Right cardiac atrium (tissue), 5 donors: Measurements from ENCODE around the gene PARVA. TPM values are rescaled to one million over a fixed set of nuclear protein-coding genes. Genes with fewer than 3 reads are reported as not detected.

Source experiments
- ATAC-seq, 2 donors: fragments of 200-7000 bp; cut with Tn5 transposase; one replicate each; pipeline versions ENCODE4 v1.8.0 to v1.9.1; 2020; ENCODE audit warnings: moderate library complexity in 2 of 2, mild to moderate bottlenecking in 1 of 2
- DNase-seq, 3 donors: peaks; one replicate each; pipeline ENCODE4 v3.0.0-alpha.2; 2020
- H3K27ac ChIP-seq: one replicate; pipeline ENCODE4 v1.5.1; 2013; ENCODE audit warnings: mild to moderate bottlenecking, low read length, control low read depth, moderate library complexity
- H3K27me3 ChIP-seq: one replicate; pipeline ENCODE4 v1.6.1; 2013; ENCODE audit not compliant: control insufficient read depth, insufficient read depth
- H3K4me1 ChIP-seq: one replicate; pipeline ENCODE4 v1.6.1; 2013; ENCODE audit warnings: low read length; ENCODE audit not compliant: control insufficient read depth, insufficient read depth
- H3K4me3 ChIP-seq: one replicate; pipeline ENCODE4 v1.5.1; 2013; ENCODE audit warnings: low read length, control low read depth
- H3K9me3 ChIP-seq: one replicate; pipeline ENCODE4 v1.6.1; 2013; ENCODE audit warnings: low read length; ENCODE audit not compliant: control insufficient read depth
- WGBS: extraction: QIAGEN DNeasy Blood & Tissue Kit; methylation state at CpG from one replicate; pipeline ENCODE4 v1.1.7; 2013; 5-methylcytosine and 5-hydroxymethylcytosine counted together
- intact Hi-C, 4 donors: fragments of 100-400 bp; cut with DNase I; formaldehyde crosslinking; loops; one replicate each; pipeline versions ENCODE4 v1.11.0 to v1.14.0; 2022 to 2023
- polyA plus RNA-seq: library from polyadenylated mRNA; stranded (reverse); fragments of 200-250 nt; gene quantifications from one replicate; pipeline ENCODE4 v1.2.3, GENCODE V29; 2013
- total RNA-seq, 4 donors: library from RNA; stranded (reverse); fragmentation: NEBNext Ultra II Directional; extraction: Animal tissue kit (Norgen Biotek cat#: 25700); gene quantifications; one replicate each; pipeline ENCODE4 v1.2.1, GENCODE V29; 2021
- donor health status: healthy with polysubstance abuse.
- donor health status: DM: no; HTN: yes; CAD: no.
- donor health status: DM: no; HTN: no; CAD: no.
- donor health status: DM: no; HTN: yes; CAD: no; lungs with severe emphysema.
- donor health status: DM: yes; HTN: yes; CAD: no.

The PARVA gene
- total and polyA plus RNA-seq, 5 donors = 30.6 to 116 (median 71.2) TPM

DNA sequence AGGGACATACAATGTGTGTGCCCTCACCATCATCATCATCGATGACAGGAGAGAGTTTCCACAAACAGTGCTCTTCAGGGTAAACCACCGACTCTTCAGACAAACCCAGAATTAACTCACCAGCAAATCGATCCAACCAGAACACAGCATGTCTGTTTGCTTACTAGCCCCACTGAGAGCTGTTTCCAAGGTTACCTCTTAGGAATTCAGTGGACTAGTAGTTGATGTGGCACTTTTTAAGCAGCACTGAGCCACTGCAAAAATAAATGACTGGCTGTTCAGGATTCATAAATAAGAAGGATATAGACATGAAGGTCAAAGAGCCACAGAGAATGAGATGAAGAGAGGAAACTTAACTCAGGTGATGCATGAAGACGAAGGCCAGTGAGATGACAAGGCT is 83.1 kb downstream of the PARVA start:
- DNase-seq (no peak), ATAC-seq (no peak)
- 74% methylated on average over 4 of the region's 4 CpGs for WGBS
- intact Hi-C loops = no loop called here
- Histone ChIP-seq H3K4me3 (no peak overlapping the region), H3K27ac (no peak overlapping the region), H3K9me3 (no peaks in the 10 kb centered on the region), H3K27me3 (no peaks in the 10 kb centered on the region), H3K4me1 (peaks cover 30% of the 10 kb centered on the region)

GRCh38 chr11:12461516-12461915 is 84.1 kb downstream of the PARVA start:
- intact Hi-C loops = no loop called here
- Histone ChIP-seq H3K27me3 (no peaks in the 10 kb centered on the region), H3K9me3 (no peaks in the 10 kb centered on the region), H3K4me1 (peaks cover 25% of the 10 kb centered on the region), H3K4me3 (no peak overlapping the region), H3K27ac (no peak overlapping the region)
- DNase-seq (no peak), ATAC-seq (no peak)
- WGBS = 74% methylated on average over 5 of the region's 5 CpGs

- Histone ChIP-seq H3K9me3 (no peaks in the 10 kb centered on the region), H3K4me1 (peaks cover 12% of the 10 kb centered on the region), H3K27ac (no peak overlapping the region), H3K27me3 (no peaks in the 10 kb centered on the region), H3K4me3 (no peak overlapping the region)
- intact Hi-C loops = no loop called here
- DNase-seq (no peak), ATAC-seq (no peak)
- 95% methylated on average over 2 of the region's 2 CpGs for WGBS
Measured at GRCh38 chr11:12464303-12464702, 86.9 kb downstream of the PARVA start.

DNA sequence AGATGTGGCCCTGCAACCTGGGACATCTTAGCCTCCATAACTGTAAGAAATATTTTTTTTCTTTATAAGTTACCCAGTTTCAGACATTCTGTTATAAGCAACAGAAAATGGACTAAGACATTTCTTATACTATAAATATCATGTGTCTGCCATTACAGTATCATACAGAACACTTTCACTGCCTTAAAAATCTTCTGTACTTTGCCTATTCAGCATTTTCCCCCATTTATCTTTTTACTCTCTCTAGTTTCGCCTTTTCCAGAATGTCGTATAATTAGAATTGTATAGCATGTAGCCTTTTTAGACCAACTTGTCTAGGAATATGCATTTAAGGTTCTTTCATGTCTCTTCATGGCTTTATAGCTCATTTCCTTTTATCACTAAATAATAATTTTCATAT is 88.0 kb downstream of the PARVA start:
- no peaks in the 10 kb centered on the region for H3K27me3 ChIP-seq
- DNase-seq = no peak
- 98% methylated on average over 2 of the region's 2 CpGs for WGBS
- no peak overlapping the region for H3K27ac ChIP-seq
- no peak for ATAC-seq
- H3K9me3 ChIP-seq = no peaks in the 10 kb centered on the region
- intact Hi-C loops = no loop called here
- peaks cover 17% of the 10 kb centered on the region for H3K4me1 ChIP-seq
- H3K4me3 ChIP-seq = no peak overlapping the region

GRCh38 chr11:12467610-12468009 is 90.2 kb downstream of the PARVA start:
- Histone ChIP-seq H3K27me3 (no peaks in the 10 kb centered on the region), H3K9me3 (no peaks in the 10 kb centered on the region), H3K27ac (no peak overlapping the region), H3K4me1 (peaks cover 16% of the 10 kb centered on the region), H3K4me3 (no peak overlapping the region)
- no peak for DNase-seq
- intact Hi-C loops = no loop called here
- no peak for ATAC-seq
- 96% methylated on average over 2 of the region's 2 CpGs for WGBS

DNA sequence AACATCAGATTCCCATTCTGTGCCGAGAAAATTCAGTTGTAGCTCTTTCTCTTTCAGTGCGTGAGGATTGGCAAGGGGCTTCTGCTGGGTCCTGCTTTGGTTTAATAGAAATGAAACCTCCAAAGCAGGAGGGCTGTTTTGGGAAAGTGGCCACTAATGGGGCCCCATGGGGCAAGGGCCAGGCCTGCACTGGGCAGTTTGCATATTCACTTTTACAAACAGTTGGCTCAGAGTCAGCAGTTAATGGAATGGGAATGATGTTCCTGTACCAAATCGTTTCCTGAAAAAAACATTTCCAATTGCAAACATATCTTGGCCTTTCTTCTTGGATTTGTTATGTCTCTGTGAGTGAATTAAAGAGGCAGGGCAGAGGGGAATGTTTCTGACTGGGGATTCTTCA is 92.1 kb downstream of the PARVA start:
- Histone ChIP-seq H3K4me3 (peak overlapping the region; percentile 6), H3K27ac (peak overlapping the region; percentile 44), H3K4me1 (peaks cover 22% of the 10 kb centered on the region), H3K27me3 (no peaks in the 10 kb centered on the region), H3K9me3 (no peaks in the 10 kb centered on the region)
- ATAC-seq = peak; percentile 54 to 61
- DNase-seq = peak; percentile 34 to 76 (median 71)
- intact Hi-C loops = no loop called here
- WGBS = 38% methylated on average over 3 of the region's 3 CpGs

- DNase-seq (no peak), ATAC-seq (no peak)
- WGBS = 92% methylated on average over 2 of the region's 2 CpGs
- peaks cover 22% of the 10 kb centered on the region for H3K4me1 ChIP-seq
- intact Hi-C loops = no loop called here
- H3K4me3 ChIP-seq = no peak overlapping the region
- no peaks in the 10 kb centered on the region for H3K9me3 ChIP-seq
- H3K27me3 ChIP-seq = no peaks in the 10 kb centered on the region
- no peak overlapping the region for H3K27ac ChIP-seq
Measured at GRCh38 chr11:12470236-12470635, 92.9 kb downstream of the PARVA start.

- peaks cover 22% of the 10 kb centered on the region for H3K4me1 ChIP-seq
- no peak overlapping the region for H3K27ac ChIP-seq
- H3K27me3 ChIP-seq = no peaks in the 10 kb centered on the region
- H3K4me3 ChIP-seq = no peak overlapping the region
- DNase-seq (no peak), ATAC-seq (no peak)
- no peaks in the 10 kb centered on the region for H3K9me3 ChIP-seq
- WGBS = 61% methylated on average over 7 of the region's 7 CpGs
- intact Hi-C loops = no loop called here
Measured at GRCh38 chr11:12472401-12473005, 95.1 kb downstream of the PARVA start.

- H3K4me3 ChIP-seq = no peak overlapping the region
- WGBS = 87% methylated on average over 9 of the region's 9 CpGs
- H3K9me3 ChIP-seq = no peaks in the 10 kb centered on the region
- no peak for ATAC-seq
- no peak overlapping the region for H3K27ac ChIP-seq
- peaks cover 22% of the 10 kb centered on the region for H3K4me1 ChIP-seq
- intact Hi-C loops = no loop called here
- no peaks in the 10 kb centered on the region for H3K27me3 ChIP-seq
- no peak for DNase-seq
Measured at GRCh38 chr11:12473381-12473780, 96.0 kb downstream of the PARVA start.

- intact Hi-C loops = no loop called here
- peaks cover 14% of the 10 kb centered on the region for H3K4me1 ChIP-seq
- no peak overlapping the region for H3K27ac ChIP-seq
- ATAC-seq (no peak), DNase-seq (no peak)
- H3K9me3 ChIP-seq = no peaks in the 10 kb centered on the region
- H3K4me3 ChIP-seq = no peak overlapping the region
- H3K27me3 ChIP-seq = no peaks in the 10 kb centered on the region
- 95% methylated on average over 7 of the region's 7 CpGs for WGBS
Measured at GRCh38 chr11:12474871-12475270, 97.5 kb downstream of the PARVA start.

GRCh38 chr11:12478743-12479142 is 101.4 kb downstream of the PARVA start:
- peaks cover 11% of the 10 kb centered on the region for H3K4me1 ChIP-seq
- intact Hi-C loops = no loop called here
- DNase-seq (peak in 1 of 3 donors; percentile 21), ATAC-seq (peak; percentile 54 to 70)
- no peaks in the 10 kb centered on the region for H3K9me3 ChIP-seq
- H3K27me3 ChIP-seq = no peaks in the 10 kb centered on the region
- H3K4me3 ChIP-seq = no peak overlapping the region
- 56% methylated on average over 4 of the region's 4 CpGs for WGBS
- peak overlapping the region; percentile 56 for H3K27ac ChIP-seq

DNA sequence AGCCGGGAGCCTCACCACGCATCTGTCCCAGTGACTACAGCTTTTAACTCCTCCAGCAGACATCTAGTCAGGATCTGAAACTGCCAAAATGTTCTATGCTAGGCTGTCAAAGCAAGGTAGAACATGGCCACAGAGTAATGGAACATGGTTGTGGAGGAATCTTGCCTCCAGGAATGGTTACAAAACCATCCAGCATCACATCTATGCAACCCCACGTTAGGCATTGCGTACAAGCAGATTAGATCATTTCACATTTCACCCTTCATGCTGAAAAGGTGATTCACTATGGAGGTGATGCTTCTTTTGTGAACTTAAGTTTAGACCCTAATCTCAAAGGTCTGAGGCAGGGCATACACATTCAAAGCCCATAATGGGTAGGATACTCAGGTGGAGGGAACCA is 103.0 kb downstream of the PARVA start:
- ATAC-seq (no peak), DNase-seq (no peak)
- Histone ChIP-seq H3K27me3 (no peaks in the 10 kb centered on the region), H3K4me1 (peaks cover 11% of the 10 kb centered on the region), H3K9me3 (no peaks in the 10 kb centered on the region), H3K4me3 (no peak overlapping the region), H3K27ac (no peak overlapping the region)
- WGBS = 92% methylated on average over 4 of the region's 4 CpGs
- intact Hi-C loops = loop anchor here in 2 of 4 donors (10.0 kb wide), 1 partner anchor 66 kb away; no protein-coding TSS in a partner anchor
